GM19463 (cell line): ENCODE results near the gene EBLN2.
"Not testable (repeated sequence)": the region's sequence is repeated elsewhere in the genome, so short reads cannot be mapped to it uniquely, and the experiment has no call there.

Experiments
- ATAC-seq: cut with Tn5 transposase; IDR thresholded peaks from one replicate; pipeline ENCODE4 v1.9.1; 2021; ENCODE audit warnings: mild to moderate bottlenecking, moderate library complexity; ENCODE audit not compliant: unreplicated experiment

Gene EBLN2

DNA sequence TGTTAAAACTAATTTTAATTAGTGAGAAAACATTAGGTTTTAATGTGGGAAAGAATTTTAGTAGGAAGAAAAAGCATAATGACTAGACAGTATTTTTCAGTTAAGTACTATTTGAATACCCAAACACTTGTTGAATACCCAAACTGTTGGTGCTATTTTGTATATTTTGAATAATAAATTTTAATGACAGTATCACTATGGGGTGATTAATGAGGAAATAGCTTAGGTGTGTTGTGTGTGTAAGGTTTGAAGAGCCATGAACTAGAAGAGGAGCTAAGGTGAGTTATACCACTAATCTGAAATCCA lies 4.7 kb upstream of the EBLN2 start:
- no peak for ATAC-seq

DNA sequence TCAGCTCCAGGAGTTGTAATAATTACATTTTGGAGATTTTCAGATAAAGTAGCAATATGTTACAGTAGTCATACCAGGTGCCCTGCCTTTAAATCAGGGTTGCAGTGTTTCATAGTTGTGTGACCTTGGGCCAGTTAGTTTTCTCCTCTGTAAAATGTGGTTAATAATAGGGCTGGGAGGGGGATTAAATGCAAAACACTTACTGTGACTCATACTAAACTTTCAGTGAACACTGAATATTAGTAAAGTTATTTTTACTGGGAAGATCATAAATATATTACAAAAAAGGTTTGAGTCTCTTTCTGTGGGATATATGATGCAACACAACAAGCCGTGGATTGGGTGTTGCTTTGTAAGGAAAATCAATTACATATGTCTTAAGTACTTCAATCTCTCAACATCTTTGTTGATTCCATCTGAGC lies 1.1 kb upstream of the EBLN2 start:
- ATAC-seq, result no peak

DNA sequence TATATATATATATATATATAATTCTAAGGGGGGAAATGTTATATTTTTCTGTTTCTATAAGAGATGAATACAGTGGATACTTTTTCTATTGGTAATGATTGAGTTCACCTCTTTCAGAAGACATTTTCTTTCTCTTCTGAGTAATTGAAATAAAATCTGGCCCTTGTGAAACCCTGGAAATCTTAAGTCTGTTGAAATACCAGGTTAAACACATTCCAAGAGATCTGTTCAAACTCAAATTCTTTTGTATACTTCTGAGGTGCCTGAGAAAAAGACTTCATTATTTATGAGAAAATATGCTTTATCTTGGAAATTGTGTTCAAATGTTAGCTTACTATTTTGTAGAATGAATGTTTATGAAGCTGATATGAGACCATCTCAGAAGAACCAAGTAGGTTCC lies 4.8 kb downstream of the EBLN2 start:
- ATAC-seq, result not testable (repeated sequence)

DNA sequence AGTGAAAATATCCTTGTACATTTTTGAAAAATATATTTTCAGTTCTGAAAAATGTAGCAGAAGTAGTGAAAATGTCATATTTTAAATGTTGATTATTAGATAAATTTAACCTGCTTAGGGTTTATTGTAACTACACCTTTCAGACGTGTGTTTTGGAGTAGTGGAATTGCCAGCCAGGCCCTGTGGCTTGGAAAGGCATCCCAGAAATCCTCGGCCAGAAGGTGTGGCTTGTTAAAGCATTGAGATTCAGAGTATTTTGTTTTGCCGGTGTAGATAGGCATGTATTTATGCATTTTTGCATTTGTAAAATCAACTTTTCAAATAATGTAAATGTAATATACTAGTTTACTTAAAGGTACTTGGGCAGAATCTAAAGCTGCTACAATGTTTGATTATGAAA lies 7.0 kb downstream of the EBLN2 start:
- ATAC-seq, result no peak

DNA sequence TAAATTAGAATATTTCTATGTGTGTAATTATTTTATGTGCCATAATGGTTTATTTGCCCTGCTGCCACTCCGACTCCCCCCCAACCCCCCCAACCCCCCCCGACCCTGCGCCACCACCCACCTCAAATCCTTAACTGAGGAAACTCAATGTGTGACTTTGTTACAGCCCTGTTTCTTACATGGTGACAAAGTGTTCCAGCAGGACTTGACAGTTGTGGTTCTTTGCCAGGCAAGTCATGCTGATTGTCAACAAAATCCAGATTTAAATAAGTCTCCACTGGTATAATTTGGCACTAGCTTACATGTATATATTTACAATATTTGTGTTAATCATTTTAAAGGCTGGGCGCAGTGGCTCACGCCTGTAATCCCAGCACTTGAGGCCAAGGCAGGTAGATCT lies 7.7 kb downstream of the EBLN2 start:
- no peak for ATAC-seq

DNA sequence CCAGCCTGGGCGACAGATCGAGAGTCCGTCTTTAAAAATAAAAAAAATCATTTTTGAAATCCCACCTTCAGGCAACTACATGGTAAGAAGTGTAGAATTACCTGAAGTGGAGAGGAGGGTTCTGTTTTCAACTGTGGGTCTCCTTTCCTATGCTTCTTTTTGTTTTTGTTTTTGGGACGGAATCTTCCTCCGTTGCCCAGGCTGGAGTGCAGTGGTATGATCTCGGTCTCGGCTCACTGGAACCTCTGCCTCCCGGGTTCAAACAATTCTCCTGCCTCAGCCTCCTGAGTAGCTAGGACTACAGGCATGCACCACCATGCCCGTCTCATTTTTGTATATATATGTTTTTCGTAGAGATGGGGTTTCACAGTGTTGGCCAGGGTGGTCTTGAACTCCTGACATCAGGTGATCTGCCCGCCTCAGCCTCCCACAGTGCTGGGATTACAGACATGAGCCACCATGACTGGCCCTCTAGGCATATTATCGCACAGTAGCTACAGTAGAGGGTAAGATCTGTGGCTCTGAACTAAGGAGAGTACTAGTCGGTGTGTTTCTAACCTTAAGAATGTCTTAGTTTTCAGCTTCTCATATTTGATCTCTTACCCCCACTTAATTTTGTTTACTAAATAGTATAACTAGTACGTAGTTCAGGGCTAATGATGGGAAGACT lies 8.5 kb downstream of the EBLN2 start:
- no peak for ATAC-seq

DNA sequence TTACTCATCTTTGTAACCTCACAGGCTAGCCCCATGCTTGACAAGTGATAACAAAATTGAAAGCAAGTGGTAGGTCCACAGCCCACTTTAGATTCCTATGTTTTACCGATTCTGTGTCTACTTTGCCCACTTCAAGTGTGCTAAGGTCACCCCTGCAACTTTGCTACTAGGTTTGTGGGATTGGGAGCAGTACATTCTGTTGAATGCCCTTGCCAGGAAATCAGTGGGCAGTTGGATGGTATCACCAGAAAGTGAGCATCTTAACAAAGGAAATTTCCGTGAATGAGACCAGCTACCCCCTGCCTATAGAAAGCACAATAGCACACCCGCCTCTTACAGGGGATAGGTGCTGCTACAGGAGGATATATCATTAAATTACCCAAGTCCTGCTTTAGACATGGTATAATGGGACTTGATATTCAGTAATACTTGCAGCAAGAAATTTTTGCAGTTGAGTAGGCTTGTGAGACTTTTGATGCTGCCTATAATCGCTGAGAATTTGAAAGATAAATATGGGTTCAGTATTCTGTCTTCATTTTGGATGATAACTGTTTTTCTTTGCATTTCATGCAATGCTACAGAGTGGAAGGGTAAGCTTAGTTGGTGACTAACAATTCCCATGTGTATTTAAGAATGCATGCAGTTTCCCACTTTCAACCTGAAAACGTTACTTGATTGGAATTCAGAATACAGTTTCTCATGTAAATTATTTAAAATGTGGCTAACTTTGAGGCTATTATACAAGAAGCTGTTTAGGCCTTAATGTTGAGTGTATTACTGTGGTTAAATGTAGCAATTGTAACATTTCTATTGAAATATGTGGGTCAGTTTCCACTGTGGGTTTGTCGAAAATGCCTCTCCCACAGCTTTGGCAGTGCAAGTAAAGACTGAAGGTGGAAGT lies 9.5 kb downstream of the EBLN2 start:
- ATAC-seq, result no peak

DNA sequence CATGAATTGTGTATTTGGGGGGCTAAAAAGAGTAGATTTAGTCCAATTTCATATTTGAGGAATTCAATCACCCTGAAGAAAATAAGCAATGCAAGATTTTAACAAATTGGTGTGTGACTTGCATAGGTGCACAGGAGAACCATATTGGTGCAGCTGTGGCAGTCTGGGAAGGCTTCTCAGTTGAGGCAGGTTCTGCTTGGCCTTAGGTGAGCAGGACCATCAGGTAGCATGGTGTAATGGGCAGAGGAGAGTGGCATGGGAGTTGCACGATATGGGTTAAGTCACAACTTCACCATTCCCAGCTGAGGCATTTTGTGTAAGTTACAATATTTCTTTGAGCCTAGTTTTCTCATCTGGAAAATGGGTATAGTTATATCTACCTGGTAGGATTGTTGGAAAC lies 10.5 kb downstream of the EBLN2 start:
- no peak for ATAC-seq

DNA sequence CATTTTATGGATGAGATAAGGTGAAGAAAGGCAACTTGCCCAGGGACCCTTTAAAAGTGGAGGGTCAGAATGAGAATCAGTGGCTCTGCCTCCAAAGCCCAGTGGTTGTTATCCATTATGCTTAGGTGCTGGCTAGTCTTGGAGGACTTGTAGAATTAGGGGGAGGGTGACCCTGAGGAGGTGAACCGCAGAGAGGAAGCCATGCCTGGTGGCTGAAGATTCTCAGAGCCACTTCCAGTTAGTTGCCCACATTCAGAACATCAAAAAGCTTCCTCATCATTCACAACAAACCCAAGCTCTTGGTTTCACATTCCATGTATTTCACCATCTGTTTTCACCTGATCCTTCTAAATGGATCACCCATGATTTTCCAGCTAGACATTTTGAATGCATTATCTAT lies 11.2 kb downstream of the EBLN2 start:
- no peak for ATAC-seq

DNA sequence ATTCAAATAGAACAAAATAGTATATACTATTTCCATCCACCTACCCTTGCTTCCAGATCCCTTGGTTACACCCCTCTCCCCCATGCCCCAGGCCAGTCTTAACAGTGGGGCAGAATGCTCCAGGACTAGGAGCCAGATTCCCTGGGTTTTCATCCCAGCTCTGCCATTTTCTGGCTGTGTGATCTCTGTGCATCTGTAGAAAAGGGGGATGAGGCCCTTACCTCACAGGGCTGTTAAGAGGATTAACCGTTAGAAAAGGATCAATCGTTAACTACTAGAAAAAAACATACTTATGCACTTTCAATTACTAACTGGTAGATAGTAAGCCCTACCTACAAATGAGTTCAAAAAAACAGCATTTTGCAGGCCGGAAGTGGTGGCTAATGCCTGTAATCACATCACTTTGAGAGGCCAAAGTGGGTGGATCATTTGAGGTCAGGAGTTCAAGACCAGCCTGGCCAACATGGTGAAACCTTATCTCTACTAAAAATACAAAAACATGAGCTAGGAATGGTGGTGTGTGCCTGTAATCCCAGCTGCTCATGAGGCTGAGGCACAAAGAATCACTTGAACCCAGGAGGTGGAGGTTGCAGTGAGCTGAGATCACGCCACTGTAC lies 11.7 kb downstream of the EBLN2 start:
- ATAC-seq, result no peak

DNA sequence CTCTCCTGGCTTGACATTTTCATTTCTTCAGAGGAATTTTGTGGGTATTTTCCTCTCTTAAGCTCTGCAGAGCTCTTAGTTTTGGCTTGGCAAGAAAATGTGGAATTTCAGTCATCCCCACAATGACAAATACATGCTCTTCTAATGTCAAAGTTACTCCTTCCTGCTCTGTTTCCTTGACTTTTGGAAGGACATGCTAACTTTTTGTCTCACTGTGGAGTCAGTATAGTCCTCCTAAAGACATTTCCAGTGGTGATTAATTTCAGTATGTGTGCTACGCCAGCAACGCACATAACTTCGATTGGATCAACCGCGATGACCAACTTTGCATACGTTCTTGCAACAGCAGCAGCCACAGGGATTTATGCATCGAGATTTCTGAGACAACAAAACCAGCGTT lies 13.3 kb downstream of the EBLN2 start:
- ATAC-seq, result no peak

DNA sequence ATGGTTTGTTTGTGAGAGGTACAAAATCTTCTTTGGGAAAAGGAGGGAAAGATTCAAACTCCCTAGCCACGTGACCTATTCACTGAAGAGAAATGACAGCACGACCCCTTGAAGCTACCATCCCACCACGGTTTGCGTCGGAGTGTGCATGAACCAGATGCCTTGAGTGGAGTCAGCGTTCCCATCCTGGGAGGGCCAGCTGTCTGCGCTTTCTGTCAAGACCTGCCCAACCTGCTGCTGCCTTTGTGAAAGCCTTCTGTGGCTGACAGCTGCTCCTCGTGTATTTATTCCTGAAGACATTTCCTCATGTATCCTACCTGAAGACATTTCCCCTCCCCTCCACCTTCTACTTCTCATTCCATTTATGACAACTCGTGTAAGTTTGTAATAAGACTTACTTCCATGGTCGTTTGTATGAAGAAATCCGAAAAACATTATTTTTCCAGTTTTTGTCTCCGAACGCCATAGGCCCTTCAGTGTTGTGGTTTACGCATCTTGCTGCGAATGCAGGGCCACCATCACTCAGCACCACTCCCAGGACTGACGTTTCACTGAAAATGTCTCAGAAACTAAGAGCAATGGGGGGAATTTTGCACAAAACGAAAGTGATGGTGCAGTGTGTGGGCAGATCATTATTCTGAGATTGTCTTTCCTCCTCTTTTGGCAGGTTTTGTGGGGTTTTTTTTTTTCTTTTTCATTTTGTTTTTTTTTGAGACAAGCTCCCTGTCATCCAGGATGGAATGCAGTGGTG lies 18.9 kb downstream of the EBLN2 start:
- peak; percentile 75 for ATAC-seq

DNA sequence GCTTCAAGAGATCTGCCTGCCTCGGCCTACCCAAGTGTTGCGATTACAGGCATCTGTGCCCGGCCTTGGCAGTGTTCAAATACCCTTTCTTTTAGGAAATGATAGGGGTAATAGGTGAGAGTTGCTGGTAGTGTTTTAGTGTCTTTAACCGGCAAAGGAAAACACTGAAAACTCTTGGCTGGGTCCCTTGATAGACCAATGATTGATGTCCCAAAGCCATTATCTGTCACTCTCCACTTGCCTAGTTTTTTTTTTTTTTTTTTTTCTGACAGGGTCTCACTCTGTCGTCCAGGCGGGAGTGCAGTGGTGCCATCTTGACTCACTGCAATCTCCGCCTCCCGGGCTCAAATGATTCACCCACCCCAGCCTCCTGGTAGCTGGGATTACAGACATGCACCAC lies 19.7 kb downstream of the EBLN2 start:
- no peak for ATAC-seq

DNA sequence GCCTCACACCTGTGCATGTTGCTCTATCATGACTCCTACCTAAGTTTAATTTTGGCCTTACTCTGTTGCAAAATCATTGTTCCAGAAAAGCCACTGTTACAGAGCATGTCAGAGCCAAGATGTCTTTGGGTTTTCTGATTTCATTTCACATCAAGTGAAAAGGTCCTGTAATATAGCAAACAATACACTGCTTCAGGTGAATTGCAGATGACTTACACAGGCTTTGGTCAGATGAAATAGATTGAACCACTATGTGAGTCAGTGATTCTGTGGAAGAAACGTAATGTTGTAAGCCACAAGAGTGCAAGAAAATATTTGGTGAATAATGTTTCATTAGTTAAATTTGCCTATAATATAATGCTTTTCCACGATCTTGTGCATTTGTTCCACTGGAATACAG lies 22.7 kb downstream of the EBLN2 start:
- ATAC-seq, result no peak

DNA sequence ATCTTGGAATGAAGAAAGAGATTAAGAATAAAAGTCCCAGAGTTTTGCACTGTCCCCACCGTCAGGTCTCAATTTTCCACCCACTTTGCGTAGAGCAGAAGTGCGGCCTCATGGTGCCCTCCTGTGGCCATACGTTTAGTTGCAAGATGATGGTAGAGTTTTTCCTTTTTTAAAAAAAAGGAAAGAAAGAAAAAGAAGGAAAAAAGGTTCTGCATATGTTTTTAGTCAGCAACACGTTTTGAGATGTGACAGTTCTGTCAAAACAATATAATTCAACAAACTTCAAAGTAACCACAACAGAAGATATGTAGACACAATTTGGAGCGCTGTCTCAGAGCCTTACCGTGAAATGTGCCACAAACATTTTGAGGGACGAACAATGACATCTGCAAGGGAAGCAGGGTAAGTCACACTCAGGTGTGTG lies 24.6 kb downstream of the EBLN2 start:
- no peak for ATAC-seq

DNA sequence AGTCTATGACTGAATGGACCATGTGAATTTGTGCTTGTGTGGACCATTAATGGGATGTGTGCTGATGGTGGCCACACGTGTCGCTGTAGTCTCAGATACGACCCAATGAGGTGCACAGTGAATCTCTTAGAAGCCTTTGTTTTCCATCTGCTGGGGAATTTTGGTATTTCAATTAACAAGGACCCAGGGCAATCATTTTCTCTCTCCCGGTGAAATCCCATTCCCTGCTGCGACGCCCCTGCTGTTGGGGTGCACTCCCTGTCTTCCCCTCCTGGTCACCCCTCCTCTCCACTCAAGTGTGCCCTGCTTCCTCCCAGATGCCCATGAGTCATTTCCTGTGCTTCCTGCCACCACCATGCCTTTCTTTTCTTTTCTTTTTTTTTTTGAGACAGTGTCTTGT lies 32.7 kb downstream of the EBLN2 start:
- peak; percentile 69 for ATAC-seq

DNA sequence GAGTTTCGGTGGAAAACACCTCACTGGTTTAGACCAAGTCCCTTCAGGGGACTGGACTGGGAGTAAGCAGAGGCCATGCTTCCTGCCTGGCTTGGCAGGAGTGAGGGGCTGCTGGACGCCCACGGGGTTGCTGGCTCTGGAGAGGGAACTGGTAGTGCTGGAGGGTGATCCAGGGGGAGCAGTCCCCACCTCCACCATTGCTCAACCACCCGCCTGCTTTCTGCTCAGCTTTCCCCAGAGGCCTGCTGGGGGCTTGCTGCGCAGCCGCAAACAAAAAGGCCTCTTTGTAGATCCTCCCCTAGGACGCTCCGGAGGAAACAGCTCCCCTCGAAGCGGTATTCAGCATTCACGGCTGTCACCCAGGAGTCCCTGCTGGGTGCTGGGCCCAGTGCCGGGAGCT lies 33.5 kb downstream of the EBLN2 start:
- ATAC-seq, result no peak

DNA sequence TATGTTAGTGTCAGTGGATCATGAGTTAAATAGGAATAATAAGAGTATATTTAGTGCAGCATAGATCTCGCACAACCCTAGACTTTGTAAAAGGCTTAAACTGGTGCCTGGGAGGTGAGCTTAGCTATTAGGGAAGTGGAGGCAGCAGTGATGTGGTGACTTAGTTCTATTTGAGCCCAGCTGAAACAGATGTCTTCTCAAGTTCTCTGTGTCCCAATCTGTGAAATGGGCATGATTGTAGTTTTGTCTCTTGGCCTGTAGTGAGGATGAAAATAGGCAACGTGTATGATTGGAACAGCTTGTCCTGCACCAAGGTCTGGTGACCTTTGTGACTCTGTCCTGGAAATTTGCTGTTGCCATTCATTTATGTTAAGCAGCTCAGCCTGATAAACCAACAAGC lies 34.7 kb downstream of the EBLN2 start:
- ATAC-seq, result no peak

DNA sequence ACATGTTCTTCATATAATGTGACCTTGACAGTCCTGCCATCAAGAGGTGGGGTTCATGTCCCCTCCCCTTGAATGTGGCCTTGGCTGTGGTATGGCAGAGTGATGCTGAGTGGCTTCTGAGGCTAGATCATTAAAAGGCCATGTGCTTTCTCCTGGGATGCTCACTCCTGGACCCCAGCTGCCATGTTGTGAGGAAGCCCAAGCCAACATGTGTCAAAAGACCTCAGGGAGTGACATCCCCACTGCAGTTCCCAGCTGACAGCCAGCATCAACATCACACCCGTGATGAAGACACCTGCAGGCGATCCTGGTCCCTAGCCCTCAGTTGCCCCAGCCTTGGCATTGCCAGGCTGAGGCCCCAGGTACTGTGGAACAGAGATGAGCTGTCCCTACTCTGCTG lies 36.6 kb downstream of the EBLN2 start:
- ATAC-seq, result no peak

DNA sequence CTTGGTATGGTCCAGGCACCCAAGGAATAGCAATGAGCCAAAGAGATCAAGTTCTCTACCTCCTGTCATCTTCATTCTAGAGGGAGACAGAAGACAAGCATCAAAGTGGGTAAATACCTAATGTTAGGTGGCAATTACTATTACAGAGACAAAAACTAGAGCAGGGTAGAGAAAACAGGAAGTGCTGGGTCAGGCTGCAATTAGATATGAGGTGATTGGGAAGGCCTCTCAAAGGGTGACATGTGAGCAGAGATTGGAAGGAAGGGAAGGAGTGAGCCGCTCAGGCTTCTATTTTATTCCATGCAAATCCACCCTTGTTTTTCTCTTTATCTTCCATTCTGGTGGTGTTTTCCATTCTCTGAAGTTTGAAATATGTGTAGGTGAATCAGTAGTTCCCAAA lies 37.4 kb downstream of the EBLN2 start:
- no peak for ATAC-seq

DNA sequence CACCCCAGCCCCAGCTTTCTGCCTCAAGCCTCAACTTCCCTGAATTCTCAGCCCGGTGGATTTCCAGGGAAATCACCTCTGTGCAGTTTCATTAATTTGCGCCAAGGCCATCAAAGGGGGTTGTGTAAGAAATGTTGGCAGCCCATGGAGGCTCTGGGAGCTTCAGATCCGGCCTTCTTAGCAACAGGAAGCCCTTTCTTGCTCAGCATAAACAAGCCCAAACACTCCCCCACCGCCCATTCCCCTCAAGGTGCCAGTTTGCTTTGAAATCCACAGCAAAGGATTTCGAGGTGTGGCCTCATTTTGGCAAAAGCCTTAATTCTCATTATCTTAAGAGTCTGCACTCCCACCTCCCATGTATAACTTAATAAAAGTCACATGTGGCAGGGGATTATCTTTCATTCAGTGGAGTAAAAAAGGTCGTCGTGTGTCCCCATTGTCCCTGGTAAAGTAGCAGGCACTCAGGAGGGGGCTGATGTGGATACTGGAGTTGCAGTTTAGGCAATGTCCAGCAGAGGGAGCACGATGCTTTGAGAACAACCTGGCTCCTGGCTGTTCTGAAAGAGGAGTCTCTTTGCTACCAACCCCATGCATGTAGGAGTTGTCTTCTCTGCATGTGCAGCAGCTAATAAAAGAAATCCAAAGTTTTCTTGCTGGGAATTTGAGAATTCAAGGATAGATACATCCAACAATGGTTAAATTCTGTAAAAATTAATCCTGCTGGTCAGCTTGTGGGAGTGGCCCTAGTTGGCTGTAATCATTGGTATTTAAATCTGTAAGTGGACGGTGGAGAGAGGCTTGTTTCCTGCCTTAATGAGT lies 39.5 kb downstream of the EBLN2 start:
- peak; percentile 91 for ATAC-seq
